Erythroblast (primary cell): ENCODE results near the gene NAPG.
"Not testable (repeated sequence)": the region's sequence is repeated elsewhere in the genome, so short reads cannot be mapped to it uniquely, and the experiment has no call there.

ENCODE experiments used
- GATA1 ChIP-seq: IDR thresholded peaks from 2 replicates; pipeline ENCODE4 v1.6.1; 2011; ENCODE audit warnings: low read depth, mild to moderate bottlenecking, control low read depth, low read length, moderate library complexity
- POLR2A ChIP-seq: IDR thresholded peaks from 2 replicates; pipeline ENCODE4 v1.6.1; 2011; ENCODE audit warnings: mild to moderate bottlenecking, low read length

DNA sequence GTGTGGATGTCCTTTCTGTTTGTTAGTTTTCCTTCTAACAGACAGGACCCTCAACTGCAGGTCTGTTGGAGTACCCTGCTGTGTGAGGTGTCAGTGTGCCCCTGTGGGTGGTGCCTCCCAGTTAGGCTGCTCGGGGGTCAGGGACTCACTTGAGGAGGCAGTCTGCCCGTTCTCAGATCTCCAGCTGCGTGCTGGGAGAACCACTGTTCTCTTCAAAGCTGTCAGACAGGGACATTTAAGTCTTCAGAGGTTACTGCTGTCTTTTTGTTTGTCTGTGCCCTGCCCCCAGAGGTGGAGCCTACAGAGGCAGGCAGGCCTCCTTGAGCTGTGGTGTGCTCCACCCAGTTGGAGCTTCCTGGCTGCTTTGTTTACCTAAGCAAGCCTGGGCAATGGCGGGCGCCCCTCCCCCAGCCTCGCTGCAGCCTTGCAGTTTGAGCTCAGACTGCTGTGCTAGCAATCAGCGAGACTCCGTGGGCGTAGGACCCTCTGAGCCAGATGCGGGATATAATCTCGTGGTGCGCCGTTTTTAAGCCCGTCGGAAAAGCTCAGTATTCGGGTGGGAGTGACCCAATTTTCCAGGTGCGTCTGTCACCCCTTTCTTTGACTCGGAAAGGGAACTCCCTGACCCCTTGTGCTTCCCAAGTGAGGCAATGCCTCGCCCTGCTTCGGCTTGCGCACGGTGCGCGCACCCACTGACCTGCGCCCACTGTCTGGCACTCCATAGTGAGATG is 52.2 kb downstream of the NAPG start:
- not testable (repeated sequence) for TF ChIP-seq POLR2A, GATA1
